Amniotic epithelial cell (primary cell): ENCODE measurements around the gene PRTN3.
A peak's percentile ranks its signal among the peaks of the same experiment; 100 is the strongest.
"Not testable (repeated sequence)": the region's sequence is repeated elsewhere in the genome, so short reads cannot be mapped to it uniquely, and the experiment has no call there.

Experiments
- DNase-seq: peaks from one replicate; pipeline ENCODE4 v3.0.0-alpha.2; 2010; ENCODE audit warnings: low read depth

PRTN3 gene

GRCh38 chr19:816500-816857 is 24.3 kb upstream of the PRTN3 start:
- no peak for DNase-seq

- DNase-seq: not testable (repeated sequence)
These were observed 20.6 kb upstream of the PRTN3 start for GRCh38 chr19:820212-820611.

GRCh38 chr19:821231-821824 is 19.5 kb upstream of the PRTN3 start:
- DNase-seq: no peak

- DNase-seq: no peak
These were observed 18.8 kb upstream of the PRTN3 start, which contains the start of gene PLPPR3 for GRCh38 chr19:821825-822503. Gene PLPPR3, minus strand, starts transcription at chr19:821955. Its CDS starts 396 bp downstream, at chr19:821559.

- DNase-seq: peak; percentile 61
These were observed 17.2 kb upstream of the PRTN3 start for GRCh38 chr19:823565-824121.

GRCh38 chr19:824885-825284 is 15.9 kb upstream of the PRTN3 start:
- no peak for DNase-seq

GRCh38 chr19:825897-826644 is 14.7 kb upstream of the PRTN3 start:
- DNase-seq: peak; percentile 61

GRCh38 chr19:827314-827709 is 13.5 kb upstream of the PRTN3 start:
- DNase-seq: no peak

- no peak for DNase-seq
These were observed 13.0 kb upstream of the PRTN3 start, which contains the start of gene AZU1 for GRCh38 chr19:827710-828321. Gene AZU1, plus strand, starts transcription at chr19:827837. Its CDS starts 10 bp downstream, at chr19:827847.

GRCh38 chr19:829129-829758 is 11.6 kb upstream of the PRTN3 start:
- DNase-seq: no peak

- no peak for DNase-seq
These were observed 9.1 kb upstream of the PRTN3 start for GRCh38 chr19:831407-832369.

- DNase-seq: no peak
These were observed 6.6 kb upstream of the PRTN3 start for GRCh38 chr19:834216-834615.

- DNase-seq: no peak
These were observed 5.5 kb upstream of the PRTN3 start for GRCh38 chr19:835210-835810.

GRCh38 chr19:842802-843179 is 2.0 kb downstream of the PRTN3 start:
- DNase-seq: not testable (repeated sequence)

- no peak for DNase-seq
These were observed 2.5 kb downstream of the PRTN3 start for GRCh38 chr19:843180-843835.

- DNase-seq: no peak
These were observed 3.2 kb downstream of the PRTN3 start for GRCh38 chr19:843836-844545.

- peak; percentile 24 for DNase-seq
These were observed 3.8 kb downstream of the PRTN3 start for GRCh38 chr19:844546-844971.

- no peak for DNase-seq
These were observed 5.1 kb downstream of the PRTN3 start for GRCh38 chr19:845707-846521.
